ENCODE results near the gene TSEN15. TPM values are rescaled to one million over a fixed set of nuclear protein-coding genes. Genes with fewer than 3 reads are reported as not detected.

Gene TSEN15
- total RNA-seq, 6 experiments from 2014 or later = 9.6 to 17.1 (median 11.3) TPM

DNA sequence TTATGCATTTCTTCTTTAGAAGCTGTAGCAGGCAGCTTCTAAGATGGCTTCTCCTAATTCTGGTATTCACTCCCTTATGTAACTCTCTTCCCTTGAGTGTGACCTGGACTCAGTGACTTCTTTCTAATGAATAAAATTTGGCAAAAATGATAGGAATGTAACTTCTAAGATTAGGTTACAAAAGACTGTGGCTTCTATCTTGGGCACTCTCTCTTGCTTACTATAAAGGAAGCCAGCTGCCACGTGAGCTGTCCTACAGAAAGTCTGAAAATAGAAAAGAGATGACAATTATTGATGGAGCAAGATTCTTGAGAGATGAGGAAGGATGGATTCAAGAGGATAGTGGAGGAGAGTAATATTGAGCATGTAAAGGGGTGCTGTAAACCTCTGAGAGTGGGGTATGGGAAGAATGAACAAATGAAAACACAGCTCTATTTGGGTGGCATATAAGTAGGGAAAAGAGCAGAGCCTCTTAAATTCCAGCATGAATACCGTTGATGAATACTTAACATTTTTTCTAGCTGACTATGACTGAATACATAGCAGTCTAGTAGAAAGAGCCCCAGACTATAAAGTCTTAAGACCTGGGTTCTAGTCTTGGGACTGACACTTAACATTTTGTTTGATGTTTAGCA is 5.5 kb downstream of the TSEN15 start:
- WGBS (ENCODE audit: insufficient coverage, low coverage, low lambda C conversion rate, missing lambda C conversion rate) = 57% methylated on average over 2 of the region's 2 CpGs
- ATAC-seq = no peak
- Histone ChIP-seq H3K27me3 (no peaks in the 10 kb centered on the region), H3K4me3 (no peak overlapping the region), H3K4me1 (peaks cover 0 to 8% (median 0%) of the 10 kb centered on the region in 4 donors), H3K27ac (no peak overlapping the region), H3K36me3 (peaks cover 0 to 7% (median 0%) of the 10 kb centered on the region in 4 donors), H3K9me3 (no peaks in the 10 kb centered on the region)
- DNase-seq = no peak
- intact Hi-C loops (cut with DNase I) = no loop called here
- no peak for TF ChIP-seq POLR2A (IDR thresholded peaks at IDR 0.05)
- TF ChIP-seq, protein P1, sequence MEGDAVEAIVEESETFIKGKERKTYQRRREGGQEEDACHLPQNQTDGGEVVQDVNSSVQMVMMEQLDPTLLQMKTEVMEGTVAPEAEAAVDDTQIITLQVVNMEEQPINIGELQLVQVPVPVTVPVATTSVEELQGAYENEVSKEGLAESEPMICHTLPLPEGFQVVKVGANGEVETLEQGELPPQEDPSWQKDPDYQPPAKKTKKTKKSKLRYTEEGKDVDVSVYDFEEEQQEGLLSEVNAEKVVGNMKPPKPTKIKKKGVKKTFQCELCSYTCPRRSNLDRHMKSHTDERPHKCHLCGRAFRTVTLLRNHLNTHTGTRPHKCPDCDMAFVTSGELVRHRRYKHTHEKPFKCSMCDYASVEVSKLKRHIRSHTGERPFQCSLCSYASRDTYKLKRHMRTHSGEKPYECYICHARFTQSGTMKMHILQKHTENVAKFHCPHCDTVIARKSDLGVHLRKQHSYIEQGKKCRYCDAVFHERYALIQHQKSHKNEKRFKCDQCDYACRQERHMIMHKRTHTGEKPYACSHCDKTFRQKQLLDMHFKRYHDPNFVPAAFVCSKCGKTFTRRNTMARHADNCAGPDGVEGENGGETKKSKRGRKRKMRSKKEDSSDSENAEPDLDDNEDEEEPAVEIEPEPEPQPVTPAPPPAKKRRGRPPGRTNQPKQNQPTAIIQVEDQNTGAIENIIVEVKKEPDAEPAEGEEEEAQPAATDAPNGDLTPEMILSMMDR (IDR thresholded peaks at IDR 0.05) = no peak

DNA sequence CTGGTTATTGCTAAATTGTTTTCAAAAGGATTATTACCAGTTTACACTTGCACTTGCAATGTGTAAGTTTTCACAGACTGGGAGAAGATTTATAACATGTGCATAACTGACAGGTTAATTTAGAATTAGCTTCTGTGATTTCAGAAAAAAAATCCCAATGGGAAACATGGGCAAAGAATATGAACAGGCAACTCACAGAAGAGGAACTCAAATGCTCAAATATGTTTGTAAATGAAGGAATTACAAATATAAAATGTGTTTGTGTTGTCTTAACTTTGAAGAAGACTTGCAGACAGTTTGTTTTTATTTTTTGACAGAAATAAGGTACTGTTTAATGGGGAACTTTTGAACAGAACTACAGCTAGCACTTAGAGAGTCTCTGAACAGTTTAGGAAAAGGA is 8.4 kb downstream of the TSEN15 start:
- intact Hi-C loops (cut with DNase I) = no loop called here
- ATAC-seq (no peak), DNase-seq (no peak)
- no peak overlapping the region for H3K27ac ChIP-seq
- H3K27me3 ChIP-seq = no peaks in the 10 kb centered on the region
- no peaks in the 10 kb centered on the region for H3K4me1 ChIP-seq
- H3K36me3 ChIP-seq = peaks cover 0 to 5% (median 0%) of the 10 kb centered on the region in 4 donors
- no peak for TF ChIP-seq POLR2A (IDR thresholded peaks at IDR 0.05)
- TF ChIP-seq, protein P1 (IDR thresholded peaks at IDR 0.05) = no peak
- no peak overlapping the region for H3K4me3 ChIP-seq
- H3K9me3 ChIP-seq = no peaks in the 10 kb centered on the region

DNA sequence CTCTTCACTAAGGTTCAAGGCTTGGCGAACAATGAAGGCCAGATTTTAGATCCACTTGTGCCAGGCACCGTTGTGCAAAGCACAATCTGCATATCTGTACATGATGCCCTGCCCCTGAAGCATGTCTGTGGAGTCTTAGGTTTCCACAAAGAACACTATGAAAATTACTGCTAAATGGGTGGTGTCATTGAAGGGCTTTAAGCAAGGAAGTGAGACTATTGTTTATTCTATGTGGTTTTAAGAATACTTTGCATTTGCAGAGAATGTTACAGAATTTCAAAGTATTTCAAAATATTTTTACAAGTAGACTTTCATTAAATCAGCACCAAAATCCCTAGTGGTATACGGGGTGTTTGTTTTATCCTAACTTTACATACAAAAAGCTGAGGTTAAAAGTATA is 8.8 kb downstream of the TSEN15 start:
- 96% methylated on average over 3 of the region's 3 CpGs for WGBS (ENCODE audit: insufficient coverage, low coverage, low lambda C conversion rate, missing lambda C conversion rate)
- no peak overlapping the region for H3K4me3 ChIP-seq
- no peak overlapping the region for H3K27ac ChIP-seq
- no peaks in the 10 kb centered on the region for H3K27me3 ChIP-seq
- H3K9me3 ChIP-seq = no peaks in the 10 kb centered on the region
- TF ChIP-seq, protein P1 (IDR thresholded peaks at IDR 0.05) = no peak
- H3K4me1 ChIP-seq = no peaks in the 10 kb centered on the region
- peaks cover 0 to under 1% (median 0%) of the 10 kb centered on the region in 4 donors for H3K36me3 ChIP-seq
- DNase-seq = no peak
- intact Hi-C loops (cut with DNase I) = no loop called here
- ATAC-seq = no peak

DNA sequence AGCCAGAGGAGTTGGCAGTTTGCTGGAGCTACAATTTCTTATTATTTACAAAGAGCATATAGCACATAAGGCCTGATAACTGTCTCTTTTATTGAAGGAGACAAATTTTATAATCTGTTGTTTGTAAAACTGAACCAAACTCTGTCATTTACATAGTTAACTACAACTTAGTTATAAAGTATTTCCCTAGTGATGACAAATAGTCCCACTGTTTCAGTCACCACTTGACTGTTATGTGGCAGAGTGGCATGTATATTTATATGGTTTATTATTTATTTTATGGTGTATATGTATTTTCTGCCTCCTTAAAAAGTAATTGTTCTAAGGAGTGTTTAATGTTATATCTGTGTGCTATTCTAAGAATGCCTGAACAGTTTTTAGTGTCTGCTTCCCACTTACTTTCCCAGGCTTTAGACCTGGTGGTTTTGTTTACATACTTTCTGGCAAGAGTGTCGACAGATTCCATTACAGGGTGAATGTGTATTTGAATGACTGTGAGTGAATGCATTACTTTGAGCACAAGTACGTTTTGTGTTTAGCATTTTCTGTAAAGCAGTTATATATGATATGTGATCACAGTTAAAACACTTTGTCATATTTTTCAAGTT is 10.0 kb downstream of the TSEN15 start:
- no peak overlapping the region for H3K27ac ChIP-seq
- TF ChIP-seq, protein P1 (IDR thresholded peaks at IDR 0.05) = no peak
- no peak for TF ChIP-seq POLR2A (IDR thresholded peaks at IDR 0.05)
- no peaks in the 10 kb centered on the region for H3K9me3 ChIP-seq
- no peaks in the 10 kb centered on the region for H3K27me3 ChIP-seq
- no peaks in the 10 kb centered on the region for H3K4me1 ChIP-seq
- H3K4me3 ChIP-seq = no peak overlapping the region
- H3K36me3 ChIP-seq = peaks cover 0 to 1% (median 0%) of the 10 kb centered on the region in 4 donors
- intact Hi-C loops (cut with DNase I) = no loop called here
- 62% methylated on average over 2 of the region's 2 CpGs for WGBS (ENCODE audit: insufficient coverage, low coverage, low lambda C conversion rate, missing lambda C conversion rate)
- DNase-seq (no peak), ATAC-seq (no peak)

All from right lobe of liver (tissue), 6 donors.